Posterior vena cava (tissue), 2 donors: ENCODE measurements around the gene FASN. TPM values are rescaled to one million over a fixed set of nuclear protein-coding genes. Genes with fewer than 3 reads are reported as not detected.

Experiments
- DNase-seq: peaks from one replicate; pipeline ENCODE4 v3.0.0-alpha.2; 2020; ENCODE audit warnings: low spot score
- intact Hi-C, 2 donors: fragments of 100-400 bp; cut with DNase I; formaldehyde crosslinking; loops; one replicate each; pipeline versions ENCODE4 v1.14.1 to v1.14.2; 2022 to 2023
- total RNA-seq, 2 donors: library from RNA; stranded (reverse); fragmentation: NEBNext Ultra II Directional; extraction: Animal tissue kit (Norgen Biotek cat#: 25700); gene quantifications; one replicate each; pipeline ENCODE4 v1.2.1, GENCODE V29; 2021
- donor health status: DM: yes; HTN: yes; CAD: no.
- donor health status: DM: yes; HTN: yes; CAD: no.

The FASN gene
- total RNA-seq, 2 donors from 2014 or later = 41.9 to 50.6 TPM

GRCh38 chr17:82091264-82092066 is 6.6 kb downstream of the FASN start:
- intact Hi-C loops = no loop called here
- no peak for DNase-seq

DNA sequence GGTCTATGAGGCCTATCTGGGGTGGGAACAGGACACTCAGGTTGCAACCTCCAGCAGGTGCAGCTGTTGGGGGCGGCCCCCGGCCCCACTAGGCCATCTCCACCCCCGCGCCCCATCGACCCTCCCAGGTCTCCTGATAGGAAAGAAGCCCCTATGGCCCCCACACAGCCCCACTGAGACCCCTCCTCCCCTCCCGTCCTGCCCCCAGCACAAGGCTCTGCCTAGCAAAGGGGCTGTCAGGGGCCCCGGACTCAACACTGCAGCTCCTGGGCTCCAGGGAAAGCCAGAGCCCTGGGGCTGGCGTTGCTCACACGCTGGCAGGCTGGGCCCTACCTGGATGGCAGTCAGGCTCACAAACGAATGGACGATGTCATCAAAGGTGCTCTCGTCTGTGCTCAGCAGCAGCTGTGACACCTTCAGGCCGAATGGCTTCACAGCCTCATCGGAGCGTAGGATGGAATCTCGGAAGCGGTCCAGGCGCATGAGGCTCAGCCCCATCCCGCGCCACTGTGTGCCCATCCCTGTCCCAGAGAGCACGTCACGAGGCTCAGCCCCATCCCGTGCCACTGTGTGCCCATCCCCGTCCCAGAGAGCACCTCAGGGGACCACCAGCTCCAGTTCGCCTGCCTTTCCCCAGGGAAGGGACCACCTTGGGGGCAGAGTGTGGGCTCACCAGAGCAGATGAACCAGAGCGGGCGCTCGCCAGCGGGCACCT is 7.3 kb downstream of the FASN start:
- DNase-seq = no peak
- intact Hi-C loops = no loop called here

DNA sequence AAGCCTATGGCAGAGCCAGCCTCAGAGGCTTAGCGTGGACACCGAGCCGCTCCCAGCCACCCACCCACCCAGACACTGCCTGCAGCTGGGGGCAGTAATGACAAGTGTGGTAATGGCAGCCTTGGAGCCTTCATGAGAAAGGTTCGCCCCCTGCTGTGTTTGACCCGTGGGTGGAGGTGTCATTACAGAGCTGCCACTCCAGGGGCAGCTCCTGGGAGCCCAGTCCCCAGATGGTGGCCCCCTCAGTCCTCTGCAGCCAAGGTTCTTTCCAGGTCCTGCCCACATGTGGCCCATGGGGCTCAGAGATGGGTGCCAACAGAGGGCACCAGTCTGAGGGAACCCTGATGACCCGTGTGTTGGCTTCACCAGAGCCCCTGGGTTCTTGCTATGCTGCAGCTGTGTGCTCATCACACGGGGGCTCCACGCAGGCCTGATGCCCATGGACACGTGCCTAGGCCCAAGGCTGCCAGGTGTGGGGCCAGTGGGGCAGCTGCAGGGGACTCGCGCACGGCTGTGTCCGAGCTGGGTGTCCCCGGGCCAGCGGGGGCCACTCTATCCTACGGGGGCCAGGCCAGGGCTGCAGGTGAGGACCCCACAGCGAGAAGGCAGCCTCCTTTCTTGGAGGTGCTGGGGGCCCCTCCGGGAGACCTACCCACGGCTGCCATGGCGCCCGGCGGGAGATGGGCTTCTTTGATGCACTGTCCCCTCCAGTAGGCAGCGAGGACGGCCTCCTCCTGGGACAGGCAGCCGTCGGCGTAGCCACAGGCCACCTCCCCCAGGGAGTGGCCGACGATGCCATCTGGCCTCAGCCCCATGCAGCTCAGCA is 8.1 kb downstream of the FASN start:
- intact Hi-C loops = no loop called here
- no peak for DNase-seq

DNA sequence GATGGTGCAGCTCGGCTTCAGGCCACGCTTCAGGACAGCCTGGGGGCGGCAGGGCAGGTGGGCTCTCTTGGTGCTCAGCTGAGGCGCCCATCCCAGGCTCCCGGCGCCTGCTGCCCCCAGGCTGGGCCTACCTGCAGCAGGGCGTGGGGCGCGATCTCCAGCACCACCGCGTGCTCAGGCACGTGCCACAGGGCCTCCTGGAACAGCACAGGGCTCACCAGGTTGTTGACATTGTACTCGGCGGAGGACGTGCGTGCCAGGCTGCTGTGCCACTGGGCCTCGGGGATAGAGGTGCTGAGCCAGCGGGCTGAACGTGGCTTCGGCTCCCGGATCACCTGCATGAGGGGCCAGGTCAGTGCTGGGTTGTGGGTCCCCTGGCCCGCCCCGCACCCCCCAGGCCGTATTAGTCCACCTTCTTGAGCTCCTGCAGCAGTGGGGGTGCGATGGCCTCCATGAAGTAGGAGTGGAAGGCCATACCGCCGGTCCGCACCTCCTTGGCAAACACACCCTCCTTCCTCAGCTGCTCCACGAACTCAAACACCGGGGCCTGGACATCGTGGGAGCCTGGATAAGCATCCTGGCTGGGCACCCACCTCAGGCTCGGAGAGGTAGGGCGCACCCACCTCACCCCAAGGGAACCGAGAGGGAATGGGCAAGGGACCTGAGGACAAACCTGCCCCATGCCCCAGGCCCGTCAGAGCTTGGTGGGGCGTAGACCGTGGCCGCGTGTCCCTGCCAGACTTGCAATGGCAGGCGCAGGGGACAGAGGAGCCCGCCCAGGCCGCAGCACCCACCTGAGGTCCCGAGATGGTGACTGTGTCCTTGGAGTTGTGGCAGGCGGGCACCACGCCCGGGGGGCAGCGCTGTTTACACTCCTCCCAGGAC is 9.0 kb downstream of the FASN start:
- intact Hi-C loops = no loop called here
- DNase-seq = no peak

DNA sequence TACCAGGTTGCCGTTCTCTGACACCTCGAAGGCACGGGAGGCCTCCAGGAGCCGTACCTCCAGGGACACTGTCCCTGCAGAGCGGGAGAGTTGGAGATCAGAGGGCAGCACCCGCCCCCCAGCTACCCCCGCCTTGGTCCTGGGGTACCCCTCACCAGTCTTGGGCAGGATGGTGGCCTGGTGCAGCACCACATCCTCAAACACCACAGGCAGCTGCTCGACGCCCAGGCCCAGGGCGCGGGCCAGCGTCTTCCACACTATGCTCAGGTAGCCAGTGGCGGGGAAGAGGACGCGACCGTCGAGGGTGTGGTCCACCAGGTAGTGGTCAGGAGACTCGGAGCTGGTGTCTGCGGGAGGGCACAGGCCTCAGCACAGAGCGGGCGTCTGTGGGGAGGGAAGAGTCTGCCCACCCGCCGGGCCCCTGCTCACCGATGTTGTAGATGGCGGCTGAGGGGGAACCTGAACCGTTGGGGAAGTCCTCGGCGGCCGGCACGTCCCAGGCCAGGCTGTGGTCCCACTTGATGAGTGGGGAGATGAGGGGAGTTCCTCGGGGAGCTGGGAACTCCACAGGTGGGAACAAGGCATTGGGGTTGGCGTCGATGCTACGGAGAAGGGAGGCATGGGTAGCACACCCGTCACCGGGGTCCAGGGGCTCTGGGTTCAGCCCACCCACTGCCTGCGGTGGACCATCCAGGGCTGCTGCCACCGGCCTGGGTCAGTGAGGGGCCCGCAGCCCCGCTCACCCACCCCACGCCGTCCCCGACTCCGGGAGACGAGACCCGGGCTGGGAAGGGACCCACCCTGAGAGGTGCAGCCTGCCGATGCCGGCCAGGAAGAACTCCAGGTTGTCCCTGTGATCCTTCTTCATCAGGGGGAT is 9.8 kb downstream of the FASN start:
- DNase-seq = no peak
- intact Hi-C loops = loop anchor here in 1 of 2 donors (2.0 kb wide), 1 partner anchor 41 kb away; no protein-coding TSS in a partner anchor

- DNase-seq = no peak
- intact Hi-C loops = loop anchor here in 1 of 2 donors (2.0 kb wide), 1 partner anchor 42 kb away; no protein-coding TSS in a partner anchor
Measured at GRCh38 chr17:82086941-82087906, 10.8 kb downstream of the FASN start.

DNA sequence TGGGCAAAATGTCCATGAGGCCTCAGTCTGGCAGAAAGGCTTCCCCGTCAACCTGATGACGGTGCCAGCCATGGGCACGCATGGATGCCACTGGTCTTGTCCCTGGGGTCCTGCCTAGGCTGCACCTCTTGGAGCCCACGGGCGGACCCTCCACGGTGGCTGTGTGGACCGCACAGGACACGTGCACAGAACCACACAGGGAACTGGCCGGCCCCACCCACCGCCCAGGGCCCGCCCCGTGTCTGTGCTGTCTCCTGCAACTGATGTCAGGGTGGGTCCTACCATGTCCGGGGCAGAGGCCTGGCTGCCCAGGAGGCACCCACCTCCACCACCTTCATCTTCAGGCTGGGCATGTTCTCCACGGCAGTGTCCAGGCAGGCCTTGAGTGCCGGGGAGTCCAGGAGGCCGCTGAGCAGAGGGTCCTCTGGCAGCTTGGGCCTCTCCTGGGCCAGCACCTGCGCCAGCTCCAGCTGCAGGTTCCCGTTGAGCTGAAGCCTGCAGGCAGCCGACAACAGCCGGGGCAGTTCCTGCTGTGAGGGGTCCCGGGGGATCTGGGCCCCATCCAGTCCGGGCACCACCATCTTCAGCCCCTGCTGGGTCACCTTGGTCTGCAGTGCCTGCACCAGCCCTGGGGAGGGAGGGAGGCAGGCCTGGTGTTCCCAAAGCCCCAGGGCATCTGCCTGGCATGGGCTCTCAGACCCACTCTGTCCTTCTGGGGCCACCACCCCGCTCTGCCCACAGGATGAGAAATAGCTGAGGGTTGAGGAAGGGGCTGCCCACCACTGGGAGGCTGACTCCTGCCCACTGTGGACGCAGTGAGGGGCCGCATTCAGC is 11.9 kb downstream of the FASN start:
- DNase-seq = no peak
- intact Hi-C loops = loop anchor here in 1 of 2 donors (2.0 kb wide), 1 partner anchor 43 kb away; no protein-coding TSS in a partner anchor

DNA sequence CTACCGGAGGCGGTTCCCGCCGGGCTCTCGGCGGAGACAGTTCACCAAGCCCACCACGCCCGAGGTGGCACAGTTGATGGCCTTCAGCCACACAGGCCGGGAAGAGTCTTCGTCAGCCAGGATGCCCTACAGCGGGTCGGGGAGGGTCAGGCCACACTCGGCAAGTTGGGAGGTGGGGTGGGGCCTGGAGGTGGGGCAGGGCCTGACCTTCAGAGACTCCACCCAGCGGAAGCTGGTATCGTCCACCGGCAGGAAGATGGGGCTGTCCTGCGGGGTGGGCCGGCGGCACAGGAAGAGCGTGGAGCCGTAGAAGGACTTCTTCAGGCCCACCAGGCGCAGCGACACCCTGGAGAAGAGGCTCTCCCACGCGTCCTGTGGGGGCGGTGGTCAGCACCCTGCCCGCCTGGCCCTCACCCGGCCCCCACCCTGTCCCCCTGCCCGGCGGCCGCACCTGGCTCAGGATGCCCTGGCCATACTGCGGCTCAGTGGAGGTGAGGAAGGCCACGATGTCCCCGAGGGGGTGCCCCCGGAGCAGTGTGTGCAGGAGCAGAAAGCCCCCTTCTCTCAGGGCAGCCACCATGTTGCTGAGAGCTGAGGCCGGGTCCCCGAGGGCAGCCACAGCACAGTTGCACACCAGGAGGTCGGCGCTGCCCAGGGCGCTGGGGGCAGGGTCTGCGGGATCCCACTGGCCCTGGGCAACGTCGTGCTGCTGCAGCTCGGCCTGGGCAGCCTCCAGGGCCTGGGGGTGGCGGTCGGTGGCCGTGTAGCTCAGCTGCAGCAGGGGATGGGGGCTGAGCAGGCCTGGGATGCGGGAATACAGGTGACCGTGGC is 12.8 kb downstream of the FASN start:
- intact Hi-C loops = no loop called here
- DNase-seq = no peak

DNA sequence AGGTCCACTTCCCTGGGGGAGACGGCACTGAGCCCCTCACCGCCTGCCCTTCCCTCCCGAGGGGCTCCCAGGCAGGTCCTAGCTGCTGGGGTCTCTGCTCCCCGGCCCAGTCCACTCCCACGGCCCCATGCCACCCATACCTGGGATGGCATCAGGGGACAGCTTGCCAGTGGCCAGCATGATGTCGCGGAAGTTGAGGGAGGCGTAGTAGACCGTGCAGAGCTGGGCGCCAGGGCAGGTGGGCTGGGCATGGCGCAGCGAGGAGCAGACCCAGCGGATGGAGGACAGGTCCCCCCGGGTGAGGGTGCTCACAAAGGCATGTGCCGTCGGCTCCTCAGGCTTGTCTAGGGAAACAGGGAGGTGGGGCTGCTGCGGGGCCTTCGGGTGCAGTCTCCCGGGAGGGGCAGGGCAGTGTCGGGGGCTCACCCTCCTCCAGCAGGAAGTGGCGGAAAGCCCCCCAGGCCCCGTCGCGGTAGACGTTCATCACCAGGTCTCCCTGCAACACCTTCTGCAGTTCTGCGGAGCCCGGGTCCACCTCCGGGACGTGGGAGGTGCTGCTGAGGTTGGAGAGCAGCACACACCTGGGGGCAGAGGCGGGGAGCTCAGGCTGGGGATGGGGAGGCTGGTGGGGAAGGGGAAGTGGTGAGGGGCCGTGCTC is 13.5 kb downstream of the FASN start:
- intact Hi-C loops = no loop called here
- DNase-seq = no peak

GRCh38 chr17:82083533-82084359 is 14.3 kb downstream of the FASN start:
- no peak for DNase-seq
- intact Hi-C loops = no loop called here

DNA sequence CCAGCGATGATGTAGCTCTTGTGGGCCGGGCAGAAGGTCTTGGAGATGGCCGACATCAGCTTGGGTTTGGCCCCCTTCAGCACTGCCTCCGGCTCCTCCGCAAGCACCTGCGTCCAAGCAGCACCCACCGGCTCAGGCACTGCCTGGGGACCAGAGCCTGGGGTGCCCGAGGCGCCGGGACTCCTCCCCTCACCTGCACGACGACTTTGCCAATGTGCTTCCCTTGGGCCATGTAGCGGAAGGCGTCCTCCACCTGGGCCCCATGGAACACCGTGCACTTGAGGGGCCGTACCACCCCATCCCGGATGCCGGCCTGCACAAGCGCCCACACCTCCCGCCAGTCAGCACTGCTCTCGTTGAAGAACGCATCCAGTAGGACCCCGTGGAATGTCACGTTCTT is 15.0 kb downstream of the FASN start:
- intact Hi-C loops = no loop called here
- DNase-seq = no peak

GRCh38 chr17:82082456-82082855 is 15.6 kb downstream of the FASN start:
- intact Hi-C loops = no loop called here
- DNase-seq = no peak

DNA sequence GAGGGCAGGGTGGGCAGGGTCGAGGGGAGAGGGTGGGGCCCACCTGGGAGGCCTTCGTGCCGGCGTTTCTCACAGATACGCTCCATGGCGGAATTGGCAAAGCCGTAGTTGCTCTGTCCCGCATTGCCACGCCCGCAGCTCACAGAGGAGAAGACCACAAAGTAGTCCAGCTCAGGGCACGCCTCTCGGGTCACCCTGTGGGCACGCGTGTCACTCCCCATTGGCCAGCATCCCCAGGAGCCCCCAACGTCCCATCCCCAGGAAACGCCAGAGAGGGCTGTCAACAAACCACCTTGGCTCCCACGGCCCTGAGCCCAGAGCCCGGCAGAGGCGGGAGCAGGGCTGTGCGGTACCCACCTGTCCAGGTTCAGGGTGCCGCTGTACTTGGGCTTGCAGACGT is 16.1 kb downstream of the FASN start:
- intact Hi-C loops = no loop called here

DNA sequence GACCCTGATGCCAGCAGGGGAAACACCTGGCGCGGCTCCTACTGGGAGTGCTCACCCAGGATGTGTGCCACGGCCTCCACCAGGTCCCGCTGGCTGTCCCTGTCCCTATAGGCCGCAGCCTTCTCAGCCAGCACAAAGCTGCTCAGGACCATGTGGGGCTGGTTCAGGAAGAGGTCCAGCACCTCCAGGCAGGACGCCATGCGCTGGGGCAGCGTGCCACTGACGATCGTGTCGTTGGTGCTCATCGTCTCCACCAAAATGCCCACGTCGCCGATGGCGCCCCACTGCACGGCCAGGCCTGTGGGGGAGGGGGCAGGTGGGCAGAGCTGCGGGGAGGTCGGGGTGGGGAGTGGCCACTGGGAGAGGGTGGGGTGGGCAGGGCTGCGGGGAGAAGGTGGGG is 16.5 kb downstream of the FASN start:
- DNase-seq = no peak
- intact Hi-C loops = no loop called here

More for the DNA sequence above, 16.1 kb downstream of the FASN start:
- no peak for DNase-seq
